ENCODE measurements around the gene ITSN1. TPM values are rescaled to one million over a fixed set of nuclear protein-coding genes. Genes with fewer than 3 reads are reported as not detected.
"Not testable (repeated sequence)": the region's sequence is repeated elsewhere in the genome, so short reads cannot be mapped to it uniquely, and the experiment has no call there.

ITSN1 gene
- polyA plus RNA-seq, 1 donor from 2014 or later: 0.01 TPM

DNA sequence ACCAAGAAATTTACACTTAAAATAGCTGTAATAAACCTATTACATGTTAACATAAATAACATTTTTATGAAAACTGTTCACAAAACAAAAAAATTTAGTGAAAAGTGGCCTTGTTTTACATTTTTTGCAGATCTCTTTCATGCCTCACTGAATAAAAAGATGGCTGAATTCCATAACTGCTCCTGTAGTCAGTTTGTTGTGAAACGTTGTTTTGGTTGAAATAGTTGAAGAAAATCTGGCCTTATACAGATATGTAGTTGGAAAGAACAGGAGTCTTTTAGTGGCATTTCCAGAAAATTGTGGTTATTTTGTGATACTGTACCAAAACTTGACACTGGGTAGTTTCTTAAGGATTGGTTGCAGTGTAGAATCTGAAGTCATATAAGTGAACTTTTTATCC, 18.1 kb downstream of the ITSN1 start:
- Mint-ChIP-seq H3K4me3 (no peak overlapping the region), H3K27me3 (peaks cover 10% of the 10 kb centered on the region), H3K9me3 (peaks cover 0 to 2% (median 0%) of the 10 kb centered on the region in 3 donors), H3K4me1 (no peaks in the 10 kb centered on the region), H3K36me3 (peaks cover 3% of the 10 kb centered on the region), H3K27ac (peak overlapping the region in 1 of 3 donors; percentile 28)

DNA sequence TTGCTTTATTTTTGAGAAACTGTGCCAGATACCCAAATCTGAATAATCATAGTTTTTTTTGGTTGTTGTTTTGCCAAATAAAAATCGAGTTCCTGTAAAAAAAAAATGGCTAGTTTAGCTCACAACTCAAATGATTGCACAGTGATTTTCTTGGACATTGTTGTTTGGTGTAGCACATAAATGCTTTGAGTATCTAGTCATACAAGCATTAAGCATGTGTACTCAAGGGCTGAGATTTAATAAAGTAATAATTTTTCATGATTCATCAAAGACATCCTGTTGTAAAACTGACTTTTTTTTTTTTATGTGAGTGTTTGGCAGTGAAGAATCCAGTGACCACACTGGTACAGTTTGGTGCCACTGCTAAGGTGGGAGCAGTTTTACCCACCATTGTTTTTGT, 18.8 kb downstream of the ITSN1 start:
- Mint-ChIP-seq H3K27ac (no peak overlapping the region), H3K27me3 (peaks cover 10% of the 10 kb centered on the region), H3K9me3 (peaks cover 0 to 2% (median 0%) of the 10 kb centered on the region in 3 donors), H3K36me3 (peaks cover 3% of the 10 kb centered on the region), H3K4me1 (no peaks in the 10 kb centered on the region), H3K4me3 (no peak overlapping the region)

DNA sequence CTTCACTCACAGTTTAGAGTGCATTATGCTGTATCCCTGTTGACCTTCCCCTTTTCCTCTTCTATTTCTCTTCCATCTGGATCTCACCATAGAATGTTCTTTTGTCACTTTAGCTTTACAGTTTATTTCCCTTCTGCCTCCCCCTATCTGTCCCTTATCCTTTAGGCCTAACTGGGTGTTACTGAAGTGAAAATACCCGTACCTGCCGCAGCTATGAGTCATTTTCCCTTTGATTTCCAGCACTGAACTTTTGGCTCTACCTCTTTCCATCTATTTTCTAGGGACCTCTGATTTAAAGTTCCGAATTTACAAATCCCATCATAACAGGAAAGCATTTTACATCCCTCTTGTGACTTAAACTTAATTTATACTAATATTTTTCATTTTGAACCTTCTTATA, 19.7 kb downstream of the ITSN1 start:
- H3K27ac Mint-ChIP-seq: no peak overlapping the region
- no peaks in the 10 kb centered on the region for H3K4me1 Mint-ChIP-seq
- H3K4me3 Mint-ChIP-seq: no peak overlapping the region
- H3K9me3 Mint-ChIP-seq: peaks cover 0 to 2% (median 0%) of the 10 kb centered on the region in 3 donors
- peaks cover 3% of the 10 kb centered on the region for H3K36me3 Mint-ChIP-seq
- H3K27me3 Mint-ChIP-seq: peaks cover 10% of the 10 kb centered on the region

DNA sequence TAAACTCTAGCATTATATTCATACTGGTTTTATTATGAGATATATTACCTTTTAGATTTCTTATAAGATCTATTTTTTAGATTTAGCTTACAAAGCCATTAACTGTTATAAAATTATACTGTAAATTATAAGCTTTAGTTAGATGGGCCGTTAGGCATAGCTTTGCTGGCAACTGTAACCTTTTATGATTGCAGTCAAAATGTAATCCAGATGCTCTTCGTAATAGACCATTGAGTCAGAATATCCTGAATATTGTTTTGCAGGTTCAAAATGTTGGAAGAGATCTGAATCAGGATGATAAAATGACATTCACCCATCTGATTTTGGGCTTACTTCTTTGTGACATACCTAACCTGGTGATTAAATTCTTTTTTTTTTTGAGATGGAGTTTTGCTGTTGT, 20.9 kb downstream of the ITSN1 start:
- peaks cover 10% of the 10 kb centered on the region for H3K27me3 Mint-ChIP-seq
- H3K36me3 Mint-ChIP-seq: peaks cover 3% of the 10 kb centered on the region
- H3K27ac Mint-ChIP-seq: no peak overlapping the region
- no peak overlapping the region for H3K4me3 Mint-ChIP-seq
- H3K4me1 Mint-ChIP-seq: no peaks in the 10 kb centered on the region
- H3K9me3 Mint-ChIP-seq: peaks cover 0 to 2% (median 0%) of the 10 kb centered on the region in 3 donors

DNA sequence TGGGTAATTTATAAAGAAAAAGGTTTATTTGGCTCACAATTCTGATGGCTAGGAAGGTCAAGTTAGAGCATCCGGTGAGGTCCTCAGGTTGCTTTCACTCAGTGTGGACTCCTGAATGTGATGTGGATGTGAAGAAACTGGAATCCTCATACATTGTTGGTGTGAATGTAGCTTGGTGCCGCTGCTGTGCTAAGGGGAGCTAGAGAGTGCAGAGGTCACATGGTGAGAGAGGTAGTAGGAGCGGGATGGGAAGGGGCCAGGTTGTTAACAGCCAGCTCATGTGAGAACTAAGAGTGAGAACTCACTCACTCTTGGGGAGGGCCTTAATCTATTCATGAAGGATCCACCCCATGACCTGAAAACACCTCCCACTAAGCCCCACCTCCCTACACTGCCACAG, 21.8 kb downstream of the ITSN1 start:
- H3K4me1 Mint-ChIP-seq: no peaks in the 10 kb centered on the region
- peaks cover 0 to 1% (median 0%) of the 10 kb centered on the region in 3 donors for H3K9me3 Mint-ChIP-seq
- peak overlapping the region in 1 of 3 donors; percentile 35 for H3K27ac Mint-ChIP-seq
- peaks cover 3% of the 10 kb centered on the region for H3K36me3 Mint-ChIP-seq
- H3K27me3 Mint-ChIP-seq: peaks cover 2% of the 10 kb centered on the region
- H3K4me3 Mint-ChIP-seq: no peak overlapping the region

DNA sequence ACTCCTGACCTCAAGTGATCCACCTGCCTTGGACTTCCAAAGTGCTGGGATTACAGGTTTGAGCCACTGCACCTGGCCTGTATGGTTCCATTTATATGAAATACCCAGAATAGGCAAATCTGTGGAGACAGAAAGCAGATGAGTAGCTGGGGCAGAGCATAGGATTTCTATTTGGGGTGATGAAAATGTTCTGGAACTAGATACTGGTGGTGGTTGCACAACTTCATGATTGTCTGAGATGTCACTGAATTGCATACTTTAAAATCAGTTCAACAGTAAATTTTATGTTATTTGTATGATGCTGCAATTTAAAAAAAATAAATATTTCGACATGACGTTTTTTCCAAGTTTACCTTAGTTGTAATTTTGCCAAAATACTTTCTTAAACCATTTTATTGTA, 23.9 kb downstream of the ITSN1 start:
- no peaks in the 10 kb centered on the region for H3K9me3 Mint-ChIP-seq
- no peak overlapping the region for H3K4me3 Mint-ChIP-seq
- H3K27me3 Mint-ChIP-seq: peaks cover 1% of the 10 kb centered on the region
- H3K36me3 Mint-ChIP-seq: peaks cover 3% of the 10 kb centered on the region
- H3K27ac Mint-ChIP-seq: no peak overlapping the region
- no peaks in the 10 kb centered on the region for H3K4me1 Mint-ChIP-seq

DNA sequence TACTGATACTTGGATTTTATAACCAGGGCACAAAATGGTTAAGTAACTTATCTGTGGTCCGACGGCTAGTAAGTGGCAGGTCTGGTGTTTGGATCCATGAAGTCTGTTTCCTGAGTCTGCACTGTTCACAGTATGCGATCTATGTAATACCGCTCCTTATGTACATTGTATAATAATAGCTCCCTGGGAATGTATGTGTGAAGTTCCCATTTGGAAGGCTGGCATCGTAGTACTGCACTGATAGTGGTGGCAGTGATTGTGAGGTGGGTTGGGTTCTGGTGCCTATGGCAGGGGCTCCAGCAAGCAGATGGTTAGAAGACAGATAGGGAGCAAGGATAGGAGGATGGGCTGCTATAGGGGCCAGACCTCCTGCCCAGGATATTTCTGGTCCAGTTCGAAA, 25.3 kb downstream of the ITSN1 start:
- no peaks in the 10 kb centered on the region for H3K36me3 Mint-ChIP-seq
- H3K27ac Mint-ChIP-seq: no peak overlapping the region
- H3K9me3 Mint-ChIP-seq: no peaks in the 10 kb centered on the region
- no peak overlapping the region for H3K4me3 Mint-ChIP-seq
- H3K4me1 Mint-ChIP-seq: no peaks in the 10 kb centered on the region
- H3K27me3 Mint-ChIP-seq: peaks cover 1% of the 10 kb centered on the region

DNA sequence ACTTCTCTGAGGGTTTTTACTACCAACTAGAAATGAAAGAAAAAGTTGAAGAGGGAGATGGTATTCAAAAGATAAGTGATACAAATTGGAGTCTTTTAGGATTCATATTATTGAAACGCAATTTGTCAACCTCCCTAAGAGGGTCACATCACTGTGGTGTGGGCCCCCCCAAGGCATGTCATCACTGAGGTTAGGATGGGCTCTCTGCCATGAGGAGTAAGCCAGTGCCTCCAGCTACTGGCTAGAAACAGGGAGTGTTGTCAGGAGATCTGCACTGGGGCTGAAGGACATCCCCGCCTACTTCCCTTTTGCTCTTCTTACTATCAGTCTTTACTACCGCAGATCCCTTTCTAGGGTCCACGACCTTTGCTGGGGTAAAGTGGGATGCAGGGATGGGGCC, 25.9 kb downstream of the ITSN1 start:
- Mint-ChIP-seq H3K4me3 (no peak overlapping the region), H3K27ac (no peak overlapping the region), H3K36me3 (no peaks in the 10 kb centered on the region), H3K4me1 (no peaks in the 10 kb centered on the region), H3K9me3 (no peaks in the 10 kb centered on the region), H3K27me3 (peaks cover 1% of the 10 kb centered on the region)

DNA sequence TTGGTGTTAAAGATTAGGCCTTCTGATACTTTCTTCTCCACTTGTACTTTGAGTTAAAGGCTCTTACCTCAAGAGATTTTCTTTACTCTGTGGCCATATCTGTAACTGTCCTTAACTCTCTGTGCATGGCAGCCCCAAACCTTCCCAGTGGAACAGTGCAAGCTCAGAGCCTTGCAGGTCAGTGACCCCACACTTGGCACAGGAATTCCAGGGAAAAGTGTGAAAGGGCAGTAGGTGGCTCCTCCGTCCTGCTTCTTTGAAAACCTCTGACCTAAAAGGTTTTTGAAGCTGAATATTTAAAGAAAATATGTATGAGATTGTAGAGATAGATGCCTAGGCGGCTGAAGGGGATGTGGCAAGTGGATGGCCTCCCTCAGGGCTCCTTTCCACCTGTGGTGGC, 26.3 kb downstream of the ITSN1 start:
- no peak overlapping the region for H3K27ac Mint-ChIP-seq
- H3K9me3 Mint-ChIP-seq: no peaks in the 10 kb centered on the region
- H3K4me1 Mint-ChIP-seq: no peaks in the 10 kb centered on the region
- peaks cover 1% of the 10 kb centered on the region for H3K27me3 Mint-ChIP-seq
- H3K4me3 Mint-ChIP-seq: no peak overlapping the region
- H3K36me3 Mint-ChIP-seq: no peaks in the 10 kb centered on the region

DNA sequence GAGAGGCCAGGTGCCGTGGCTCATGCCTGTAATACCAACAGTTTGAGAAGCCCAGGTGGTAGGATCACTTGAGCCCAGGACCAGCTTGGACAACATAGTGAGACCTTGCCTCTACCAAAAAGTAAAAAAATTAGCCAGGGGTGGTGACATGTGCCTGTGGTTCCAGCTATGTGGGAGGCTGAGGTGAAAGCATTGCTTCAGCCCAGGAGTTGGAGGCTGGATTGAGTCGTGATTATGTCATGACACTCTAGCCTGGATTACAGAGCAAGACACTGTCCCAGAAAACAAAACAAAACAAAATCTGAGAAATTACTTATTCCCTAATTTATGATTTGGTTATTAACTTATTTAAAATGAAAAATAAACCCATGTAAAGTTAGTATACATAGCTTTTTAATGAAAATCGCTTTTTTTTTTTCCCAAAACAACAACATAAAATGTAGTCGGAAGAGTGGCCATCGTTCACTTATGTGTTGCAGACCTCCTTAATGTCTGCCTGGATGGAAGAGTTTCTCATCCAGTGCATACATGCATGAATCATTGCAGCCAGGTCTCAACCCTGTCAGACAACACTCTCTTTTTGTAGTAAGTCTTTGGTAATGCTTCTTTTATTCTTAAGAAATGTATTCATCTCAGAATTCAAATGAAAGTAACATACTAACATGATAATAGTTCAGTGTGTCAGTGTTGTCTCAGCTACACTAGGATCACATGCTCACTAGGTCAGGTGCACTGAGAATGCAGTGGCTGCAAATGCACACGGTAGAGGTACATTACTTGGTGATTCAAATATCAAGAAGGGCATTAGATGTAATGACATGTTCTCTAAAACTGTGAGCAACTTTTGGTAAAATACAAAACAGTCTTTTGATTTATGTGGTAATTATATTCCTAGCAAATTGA, 28.0 kb downstream of the ITSN1 start:
- Mint-ChIP-seq H3K9me3 (no peaks in the 10 kb centered on the region), H3K27me3 (no peaks in the 10 kb centered on the region), H3K4me1 (no peaks in the 10 kb centered on the region), H3K4me3 (peak overlapping the region in 1 of 4 donors; percentile 24), H3K36me3 (no peaks in the 10 kb centered on the region), H3K27ac (no peak overlapping the region)

DNA sequence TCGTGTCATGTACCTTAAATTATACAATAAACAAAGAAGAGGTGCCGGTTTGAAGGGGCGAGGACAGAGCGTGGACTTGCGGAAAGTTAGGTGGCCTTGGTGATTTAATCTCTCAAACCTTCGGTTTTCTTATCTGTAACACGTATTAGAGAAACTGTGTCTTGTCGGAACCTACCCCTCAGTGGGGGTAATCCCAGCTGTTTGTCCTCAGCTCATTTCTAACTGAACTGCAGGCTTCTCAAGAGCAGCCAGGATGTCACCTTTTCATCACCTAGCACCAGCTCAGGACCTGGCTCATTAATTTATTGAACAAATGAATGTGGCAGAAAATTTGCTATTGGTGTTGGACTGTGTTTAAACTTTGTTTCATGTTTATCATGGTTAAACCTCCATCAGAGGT, 31.2 kb downstream of the ITSN1 start:
- Mint-ChIP-seq H3K27me3 (peaks cover 2% of the 10 kb centered on the region), H3K9me3 (no peaks in the 10 kb centered on the region), H3K36me3 (no peaks in the 10 kb centered on the region), H3K27ac (no peak overlapping the region), H3K4me1 (no peaks in the 10 kb centered on the region), H3K4me3 (no peak overlapping the region)

DNA sequence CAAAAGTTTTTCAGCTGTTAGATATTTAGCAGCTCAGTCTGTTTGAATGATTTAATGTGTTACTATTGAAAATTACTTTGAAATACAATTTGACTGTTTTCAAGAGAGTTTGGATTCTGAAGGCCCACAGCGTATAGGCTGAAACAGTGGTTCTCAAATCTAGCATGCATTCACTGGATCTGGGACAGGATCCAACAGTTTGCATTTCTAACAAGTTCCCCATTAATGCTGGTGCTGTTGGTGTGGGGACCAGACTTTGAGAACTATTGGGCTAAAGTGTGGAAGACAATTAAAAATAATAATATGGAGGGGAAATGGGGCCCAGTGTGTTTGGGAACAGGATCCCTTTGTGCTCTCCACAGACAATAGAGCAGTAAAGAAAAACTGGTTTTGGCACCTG, 31.9 kb downstream of the ITSN1 start:
- Mint-ChIP-seq H3K36me3 (no peaks in the 10 kb centered on the region), H3K27ac (no peak overlapping the region), H3K4me1 (no peaks in the 10 kb centered on the region), H3K27me3 (peaks cover 2% of the 10 kb centered on the region), H3K9me3 (no peaks in the 10 kb centered on the region), H3K4me3 (no peak overlapping the region)

DNA sequence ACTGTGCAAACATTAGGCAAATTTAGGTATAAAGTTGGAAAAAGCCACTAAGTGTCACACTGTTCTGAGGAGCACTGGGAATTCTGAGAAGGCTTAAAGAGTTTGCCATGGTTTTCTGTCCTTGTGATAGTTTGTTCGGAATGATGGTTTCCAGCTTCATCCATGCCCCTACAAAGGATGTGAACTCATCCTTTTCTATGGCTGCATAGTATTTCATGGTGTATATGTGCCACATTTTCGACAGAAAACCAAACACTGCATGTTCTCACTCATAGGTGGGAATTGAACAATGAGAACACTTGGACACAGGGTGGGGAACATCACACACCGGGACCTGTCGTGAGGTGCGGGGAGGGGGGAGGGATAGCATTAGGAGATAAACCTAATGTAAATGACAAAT, 34.4 kb downstream of the ITSN1 start:
- H3K27me3 Mint-ChIP-seq, H3K4me1 Mint-ChIP-seq, H3K27ac Mint-ChIP-seq, H3K9me3 Mint-ChIP-seq, H3K36me3 Mint-ChIP-seq, H3K4me3 Mint-ChIP-seq: not testable (repeated sequence)

DNA sequence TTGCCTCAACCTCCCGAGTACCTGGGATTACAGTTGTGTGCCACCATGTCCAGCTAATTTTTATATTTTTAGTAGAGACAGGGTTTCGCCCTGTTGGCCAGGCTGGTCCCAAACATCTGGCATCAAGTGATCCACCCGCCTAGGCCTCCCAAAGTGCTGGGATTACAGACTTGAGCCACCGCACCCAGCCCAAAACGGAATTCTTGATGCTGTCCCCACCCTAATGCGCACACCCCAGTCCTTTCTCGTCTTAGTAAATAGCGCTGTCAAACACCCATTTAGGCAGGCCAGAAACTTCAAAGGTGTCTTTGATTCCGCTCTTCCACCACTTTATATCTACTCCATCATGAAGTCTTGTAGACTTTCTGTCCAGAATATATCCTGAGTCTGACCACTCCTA, 35.1 kb downstream of the ITSN1 start:
- Mint-ChIP-seq H3K27ac (no peak overlapping the region), H3K27me3 (peaks cover 2% of the 10 kb centered on the region), H3K4me1 (no peaks in the 10 kb centered on the region), H3K9me3 (no peaks in the 10 kb centered on the region), H3K4me3 (no peak overlapping the region), H3K36me3 (no peaks in the 10 kb centered on the region)

DNA sequence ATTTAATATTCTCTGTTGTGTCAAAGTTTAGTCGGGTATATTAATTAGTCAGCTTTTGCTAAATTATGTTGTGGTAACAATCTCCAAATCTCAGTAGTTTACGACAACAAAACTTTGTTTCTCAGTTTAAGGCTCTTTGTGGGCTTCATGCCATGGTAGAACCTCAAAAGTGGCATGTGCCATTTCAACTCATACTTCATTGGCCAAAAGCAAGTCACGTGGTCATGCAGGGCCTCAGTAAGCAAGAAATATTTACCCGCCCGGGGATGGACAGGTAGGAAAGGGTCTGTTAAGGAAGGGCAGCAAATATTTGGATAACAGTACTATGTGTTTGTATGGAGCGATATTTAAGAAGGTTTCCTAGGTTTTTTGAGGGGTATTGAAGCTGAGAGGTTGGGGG, 38.6 kb downstream of the ITSN1 start:
- Mint-ChIP-seq H3K27ac (no peak overlapping the region), H3K27me3 (peaks cover 2% of the 10 kb centered on the region), H3K36me3 (no peaks in the 10 kb centered on the region)

DNA sequence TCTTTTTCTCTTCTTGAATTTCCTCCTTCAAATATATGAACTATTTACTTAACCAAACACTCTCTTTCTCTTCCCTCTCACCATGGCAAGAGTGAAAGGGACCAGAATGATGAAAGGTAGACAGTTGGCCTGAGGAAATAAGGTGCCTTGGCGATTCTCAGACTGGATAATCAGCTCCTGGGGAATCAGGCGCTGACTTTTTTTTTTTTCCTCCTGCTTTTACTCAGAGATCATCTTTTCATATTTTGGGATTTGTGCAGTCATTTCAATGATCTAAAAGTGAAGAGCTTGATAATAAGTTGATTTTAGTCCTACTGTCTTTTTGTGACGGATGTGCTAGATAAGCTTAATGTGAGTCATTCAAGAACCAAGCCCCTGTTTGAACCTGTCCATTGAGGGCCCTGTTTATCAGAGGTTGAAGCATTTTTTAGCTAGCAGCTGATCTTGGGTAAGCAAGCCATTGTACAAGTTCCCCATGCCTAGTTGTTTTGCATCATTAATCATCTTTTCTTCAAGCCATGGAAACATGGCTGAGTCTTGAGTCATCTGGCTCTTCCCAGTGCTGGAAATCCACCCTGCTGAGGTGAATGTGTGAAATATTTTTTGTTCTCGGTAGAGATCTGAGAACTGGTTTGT, 40.8 kb downstream of the ITSN1 start:
- Mint-ChIP-seq H3K36me3 (no peaks in the 10 kb centered on the region), H3K27me3 (no peaks in the 10 kb centered on the region), H3K4me1 (no peaks in the 10 kb centered on the region), H3K9me3 (no peaks in the 10 kb centered on the region), H3K4me3 (no peak overlapping the region), H3K27ac (no peak overlapping the region)

More for the DNA sequence above, 38.6 kb downstream of the ITSN1 start:
- Mint-ChIP-seq H3K4me1 (no peaks in the 10 kb centered on the region), H3K4me3 (no peak overlapping the region), H3K9me3 (no peaks in the 10 kb centered on the region)

Measured in IgD-negative memory B cell (primary cell).